Measurements from ENCODE around the gene GLYATL2.

Gene GLYATL2

DNA sequence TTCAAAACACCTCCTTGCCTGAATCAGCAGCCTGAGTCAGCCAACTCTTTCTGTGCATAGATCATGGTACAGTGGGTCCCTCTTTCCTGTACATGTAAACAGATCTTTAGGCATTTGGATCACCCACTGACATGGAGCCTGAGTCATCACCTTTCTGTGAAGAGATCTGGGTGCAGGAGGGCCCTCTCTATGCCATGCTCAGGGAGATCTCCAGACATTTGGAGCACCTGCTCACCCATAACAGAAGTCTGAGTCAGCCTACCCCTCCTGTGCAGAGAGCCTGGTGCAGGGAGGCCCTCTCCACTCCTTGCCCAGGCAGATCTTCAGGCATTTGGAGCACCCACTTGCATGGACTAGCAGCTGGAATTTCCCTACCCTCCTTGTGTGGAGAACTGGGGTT lies 56.6 kb downstream of the GLYATL2 start:
- DNase-seq (ENCODE audit: extremely low read depth, low read depth): no peak
- TF ChIP-seq, protein P1, sequence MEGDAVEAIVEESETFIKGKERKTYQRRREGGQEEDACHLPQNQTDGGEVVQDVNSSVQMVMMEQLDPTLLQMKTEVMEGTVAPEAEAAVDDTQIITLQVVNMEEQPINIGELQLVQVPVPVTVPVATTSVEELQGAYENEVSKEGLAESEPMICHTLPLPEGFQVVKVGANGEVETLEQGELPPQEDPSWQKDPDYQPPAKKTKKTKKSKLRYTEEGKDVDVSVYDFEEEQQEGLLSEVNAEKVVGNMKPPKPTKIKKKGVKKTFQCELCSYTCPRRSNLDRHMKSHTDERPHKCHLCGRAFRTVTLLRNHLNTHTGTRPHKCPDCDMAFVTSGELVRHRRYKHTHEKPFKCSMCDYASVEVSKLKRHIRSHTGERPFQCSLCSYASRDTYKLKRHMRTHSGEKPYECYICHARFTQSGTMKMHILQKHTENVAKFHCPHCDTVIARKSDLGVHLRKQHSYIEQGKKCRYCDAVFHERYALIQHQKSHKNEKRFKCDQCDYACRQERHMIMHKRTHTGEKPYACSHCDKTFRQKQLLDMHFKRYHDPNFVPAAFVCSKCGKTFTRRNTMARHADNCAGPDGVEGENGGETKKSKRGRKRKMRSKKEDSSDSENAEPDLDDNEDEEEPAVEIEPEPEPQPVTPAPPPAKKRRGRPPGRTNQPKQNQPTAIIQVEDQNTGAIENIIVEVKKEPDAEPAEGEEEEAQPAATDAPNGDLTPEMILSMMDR (IDR thresholded peaks at IDR 0.05; ENCODE audit: low read depth, low read length, missing control alignments): no peak
- H3K4me3 ChIP-seq (replicated peaks; ENCODE audit: low read depth, low read length): no peak overlapping the region

DNA sequence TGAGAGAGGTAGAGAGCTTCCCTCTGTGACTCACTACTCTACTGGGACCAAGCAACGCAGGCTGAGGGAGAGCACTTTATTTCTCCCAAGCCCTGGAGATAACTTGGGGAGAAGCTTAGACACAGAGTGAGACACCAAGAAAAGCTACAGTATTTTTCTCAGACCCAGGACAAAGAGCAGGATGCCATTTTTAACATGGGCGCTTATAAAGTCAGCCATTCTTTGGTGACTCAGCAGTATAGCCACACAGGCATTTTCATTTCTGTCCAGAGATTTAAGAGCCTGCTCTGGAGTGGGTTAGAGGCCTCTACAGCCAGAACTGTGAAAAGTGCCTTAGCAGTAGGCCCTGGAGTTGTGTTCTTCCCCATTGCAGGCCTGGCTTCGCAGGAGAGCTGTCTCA lies 57.8 kb downstream of the GLYATL2 start:
- TF ChIP-seq, protein P1 (IDR thresholded peaks at IDR 0.05; ENCODE audit: low read depth, low read length, missing control alignments): no peak
- no peak overlapping the region for H3K4me3 ChIP-seq (replicated peaks; ENCODE audit: low read depth, low read length)
- DNase-seq (ENCODE audit: extremely low read depth, low read depth): no peak

DNA sequence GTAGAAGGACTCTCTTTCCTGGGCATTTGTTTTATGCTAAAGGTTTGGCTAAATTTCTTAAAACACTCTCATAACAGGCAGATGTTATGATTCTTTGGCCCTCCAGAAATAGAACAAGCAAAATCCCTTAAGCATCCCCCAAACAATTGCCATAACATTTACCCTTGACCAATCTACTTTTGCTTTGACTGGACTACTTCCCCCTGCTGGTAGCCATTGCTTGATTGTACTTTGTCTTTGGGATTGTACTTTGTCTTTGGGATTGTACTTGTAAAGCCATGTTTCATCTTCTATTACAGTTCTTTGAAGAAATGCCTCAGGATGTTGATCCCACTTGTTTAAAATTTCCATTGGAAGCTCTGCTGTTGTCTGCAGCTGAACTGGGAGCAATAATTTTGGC lies 59.5 kb downstream of the GLYATL2 start:
- TF ChIP-seq, protein P1 (IDR thresholded peaks at IDR 0.05; ENCODE audit: low read depth, low read length, missing control alignments): peak; percentile 31
- no peak for DNase-seq (ENCODE audit: extremely low read depth, low read depth)

More for the DNA sequence above, 59.5 kb downstream of the GLYATL2 start:
- H3K4me3 ChIP-seq (replicated peaks; ENCODE audit: low read depth, low read length): no peak overlapping the region
